ENCODE data around the gene SH2D1B. TPM values are rescaled to one million over a fixed set of nuclear protein-coding genes. Genes with fewer than 3 reads are reported as not detected.
A peak's percentile ranks its signal among the peaks of the same experiment; 100 is the strongest.

Gene SH2D1B
- total RNA-seq, 1 experiment from 2014 or later, result not detected

GRCh38 chr1:162381941-162382750, 29.8 kb downstream of the SH2D1B start:
- no peak for DNase-seq (ENCODE audit: low spot score)

- peak; percentile 94 for DNase-seq (ENCODE audit: low spot score)
Observed at GRCh38 chr1:162381383-162381782, 30.6 kb downstream of the SH2D1B start, which contains the start of gene C1orf226. Gene C1orf226 (plus strand): TSS chr1:162381728. CDS start chr1:162381902, 174 bp downstream.

GRCh38 chr1:162380061-162380846, 31.7 kb downstream of the SH2D1B start:
- DNase-seq (ENCODE audit: low spot score), result no peak

DNA sequence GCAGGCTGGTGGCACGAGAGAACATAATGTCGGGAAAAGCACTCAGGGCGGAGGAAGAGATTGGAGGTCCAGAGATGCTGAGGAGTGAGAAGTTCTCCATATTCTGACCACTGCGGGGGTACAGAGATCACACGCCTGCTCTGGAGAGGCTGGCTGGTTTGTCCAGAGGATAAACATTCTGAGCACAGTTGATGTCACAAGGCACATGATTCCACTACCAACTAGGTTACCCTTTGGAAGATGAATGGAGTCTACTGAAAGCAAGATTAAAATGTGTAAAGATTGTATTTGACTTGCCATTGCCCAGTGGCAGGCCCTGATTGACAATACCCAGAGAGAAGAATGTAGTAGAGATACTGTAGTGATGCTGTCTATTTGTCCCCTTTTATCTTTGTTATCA, 35.2 kb downstream of the SH2D1B start, which contains the start of gene SPATA46:
Gene SPATA46 (minus strand): TSS at position 164 of the 400 bp plus-strand sequence. CDS start 64 bp downstream, at position 100.
- DNase-seq (ENCODE audit: low spot score), result no peak

GRCh38 chr1:162375463-162375862, 36.5 kb downstream of the SH2D1B start:
- no peak for DNase-seq (ENCODE audit: low spot score)

DNA sequence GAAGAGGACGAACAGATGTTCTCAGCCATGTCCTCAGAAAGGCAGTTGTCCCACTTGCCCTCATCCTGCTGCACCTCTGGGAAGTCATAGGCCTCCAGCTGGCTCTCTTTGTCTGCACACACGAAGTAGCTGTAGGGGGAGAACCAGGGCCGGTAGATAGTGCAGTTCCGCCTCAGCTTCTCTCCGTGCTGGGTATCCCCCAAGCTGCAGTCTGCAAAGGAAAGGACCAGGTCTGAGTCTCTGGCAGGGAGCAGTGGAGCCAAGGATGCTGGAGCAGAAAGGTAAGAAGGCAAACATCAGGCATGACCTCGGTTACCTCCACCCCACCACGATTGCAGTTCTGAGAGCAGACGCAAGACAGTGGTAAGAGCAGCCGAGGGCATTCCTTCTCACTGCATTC, 37.5 kb downstream of the SH2D1B start:
- no peak for DNase-seq (ENCODE audit: low spot score)

GRCh38 chr1:162373541-162374260, 38.2 kb downstream of the SH2D1B start:
- DNase-seq (ENCODE audit: low spot score), result peak; percentile 67

DNA sequence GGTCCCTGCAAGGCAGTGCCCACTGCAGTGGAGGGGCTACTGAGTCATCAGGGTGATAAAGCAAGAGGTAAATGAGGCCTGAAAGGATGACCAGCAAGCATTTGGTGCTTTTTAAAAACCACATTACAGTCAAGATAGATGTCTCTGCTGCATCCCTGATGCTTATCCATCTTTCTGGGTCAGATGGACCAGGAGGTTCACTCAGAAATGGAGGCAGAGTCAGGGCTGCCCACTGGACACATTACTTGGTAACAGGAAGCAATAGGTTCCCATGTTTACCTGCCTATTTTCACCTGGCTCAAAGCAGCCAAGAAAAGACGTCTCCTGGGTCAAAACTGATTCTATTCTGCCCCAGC, 38.9 kb downstream of the SH2D1B start:
- no peak for DNase-seq (ENCODE audit: low spot score)

DNA sequence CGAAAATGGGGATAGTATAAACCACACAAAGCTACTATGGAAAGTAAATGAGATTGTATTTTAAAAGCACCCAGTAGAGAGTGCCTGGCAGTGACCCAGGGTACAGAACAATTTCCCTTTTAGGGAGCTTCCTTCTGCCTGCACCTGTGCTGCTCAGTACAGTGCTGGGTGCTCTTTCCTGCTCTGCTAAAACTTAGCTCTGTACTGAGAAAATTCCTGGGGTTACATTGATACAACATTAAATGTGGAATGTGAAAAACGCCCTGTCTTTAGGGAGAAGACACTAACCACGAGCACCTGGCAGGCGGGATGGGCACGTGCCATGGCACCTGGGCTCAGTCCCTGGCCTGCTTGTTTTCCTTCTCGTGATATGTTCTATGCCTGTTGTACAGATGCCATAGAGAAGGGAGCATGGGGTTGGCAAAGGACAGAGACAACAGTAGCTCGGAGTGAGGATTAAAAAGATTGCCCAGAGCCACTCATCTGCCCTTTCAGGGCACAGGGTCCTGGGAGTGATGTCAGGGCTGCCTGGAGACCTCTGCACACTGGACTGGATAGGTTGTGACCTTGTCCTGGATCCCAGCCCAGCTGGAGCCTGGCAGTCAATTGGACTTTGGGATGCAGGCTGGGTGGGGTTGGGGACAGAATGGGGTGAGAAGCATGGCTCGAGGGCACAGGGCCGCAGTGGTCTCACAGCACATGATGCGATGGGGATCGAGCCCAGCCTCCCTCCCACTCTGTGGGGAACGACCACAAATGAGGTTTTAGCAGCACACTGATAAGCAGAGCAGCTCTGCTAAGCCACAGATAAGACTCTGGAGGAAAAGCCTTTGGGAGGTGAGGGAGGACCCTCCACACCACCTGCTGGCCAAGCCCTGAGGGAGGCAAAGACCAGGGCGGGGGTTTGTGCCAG, 39.5 kb downstream of the SH2D1B start:
- no peak for DNase-seq (ENCODE audit: low spot score)

GRCh38 chr1:162371611-162372010, 40.3 kb downstream of the SH2D1B start:
- DNase-seq (ENCODE audit: low spot score), result no peak

DNA sequence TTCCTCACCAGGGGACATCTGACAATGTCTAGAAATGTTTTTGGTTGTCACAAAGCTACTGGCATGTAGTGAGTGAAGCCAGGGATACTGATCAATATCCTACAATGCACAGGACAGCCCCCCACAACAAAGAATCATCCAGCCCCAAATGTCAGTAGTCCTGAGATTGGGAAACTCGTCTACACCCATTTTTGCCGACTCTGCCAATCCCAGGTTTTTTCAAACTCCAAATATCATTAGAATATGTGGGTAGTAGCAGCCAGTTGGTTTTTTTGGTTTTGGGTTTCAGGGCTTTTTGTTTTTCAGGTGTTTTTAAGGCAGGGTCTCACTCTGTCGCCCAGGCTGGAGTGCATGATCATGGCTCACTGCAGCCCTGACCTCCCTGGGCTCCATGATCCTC, 41.2 kb downstream of the SH2D1B start:
- no peak for DNase-seq (ENCODE audit: low spot score)

DNA sequence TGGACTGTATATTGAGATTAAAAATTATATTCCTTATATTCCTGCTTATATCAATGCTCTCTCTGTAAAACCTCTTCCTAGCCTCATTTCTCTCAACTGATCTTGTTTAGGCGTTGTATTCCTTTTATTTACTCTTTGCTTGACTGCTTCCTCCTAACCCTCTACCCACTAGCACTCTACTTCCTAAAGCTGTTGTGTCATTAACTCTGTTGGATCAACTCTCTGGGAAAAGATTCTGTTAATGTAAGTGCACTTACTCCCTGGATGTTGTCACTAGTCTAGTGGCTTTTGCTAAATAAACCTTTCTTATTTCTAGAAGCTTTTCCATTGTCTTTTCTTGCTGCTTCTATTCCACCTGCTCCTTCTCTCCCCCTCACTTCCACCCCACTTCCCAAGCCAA, 41.8 kb downstream of the SH2D1B start:
- no peak for DNase-seq (ENCODE audit: low spot score)

GRCh38 chr1:162369571-162369970, 42.4 kb downstream of the SH2D1B start:
- no peak for DNase-seq (ENCODE audit: low spot score)

- no peak for DNase-seq (ENCODE audit: low spot score)
Observed at GRCh38 chr1:162368451-162368850, 43.5 kb downstream of the SH2D1B start.

DNA sequence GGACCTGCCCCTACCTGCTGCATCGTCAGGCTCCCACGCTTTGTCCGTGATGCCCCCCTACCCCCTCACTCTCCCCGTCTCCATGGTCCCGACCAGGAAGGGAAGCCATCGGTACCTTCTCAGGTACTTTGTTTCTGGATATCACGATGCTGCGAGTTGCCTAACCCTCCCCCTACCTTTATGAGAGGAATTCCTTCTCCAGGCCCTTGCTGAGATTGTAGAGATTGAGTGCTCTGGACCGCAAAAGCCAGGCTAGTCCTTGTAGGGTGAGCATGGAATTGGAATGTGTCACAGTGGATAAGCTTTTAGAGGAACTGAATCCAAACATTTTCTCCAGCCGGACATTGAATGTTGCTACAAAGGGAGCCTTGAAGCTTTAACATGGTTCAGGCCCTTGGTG, 44.2 kb downstream of the SH2D1B start:
- DNase-seq (ENCODE audit: low spot score), result no peak

DNA sequence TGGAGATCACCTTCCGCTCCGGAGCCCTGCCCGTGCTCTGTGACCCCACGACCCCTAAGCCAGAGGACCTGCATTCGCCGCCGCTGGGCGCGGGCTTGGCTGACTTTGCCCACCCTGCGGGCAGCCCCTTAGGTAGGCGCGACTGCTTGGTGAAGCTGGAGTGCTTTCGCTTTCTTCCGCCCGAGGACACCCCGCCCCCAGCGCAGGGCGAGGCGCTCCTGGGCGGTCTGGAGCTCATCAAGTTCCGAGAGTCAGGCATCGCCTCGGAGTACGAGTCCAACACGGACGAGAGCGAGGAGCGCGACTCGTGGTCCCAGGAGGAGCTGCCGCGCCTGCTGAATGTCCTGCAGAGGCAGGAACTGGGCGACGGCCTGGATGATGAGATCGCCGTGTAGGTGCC, 44.9 kb downstream of the SH2D1B start:
- no peak for DNase-seq (ENCODE audit: low spot score)

GRCh38 chr1:162366671-162367070, 45.3 kb downstream of the SH2D1B start:
- no peak for DNase-seq (ENCODE audit: low spot score)

GRCh38 chr1:162366149-162366548, 45.8 kb downstream of the SH2D1B start:
- DNase-seq (ENCODE audit: low spot score), result no peak

DNA sequence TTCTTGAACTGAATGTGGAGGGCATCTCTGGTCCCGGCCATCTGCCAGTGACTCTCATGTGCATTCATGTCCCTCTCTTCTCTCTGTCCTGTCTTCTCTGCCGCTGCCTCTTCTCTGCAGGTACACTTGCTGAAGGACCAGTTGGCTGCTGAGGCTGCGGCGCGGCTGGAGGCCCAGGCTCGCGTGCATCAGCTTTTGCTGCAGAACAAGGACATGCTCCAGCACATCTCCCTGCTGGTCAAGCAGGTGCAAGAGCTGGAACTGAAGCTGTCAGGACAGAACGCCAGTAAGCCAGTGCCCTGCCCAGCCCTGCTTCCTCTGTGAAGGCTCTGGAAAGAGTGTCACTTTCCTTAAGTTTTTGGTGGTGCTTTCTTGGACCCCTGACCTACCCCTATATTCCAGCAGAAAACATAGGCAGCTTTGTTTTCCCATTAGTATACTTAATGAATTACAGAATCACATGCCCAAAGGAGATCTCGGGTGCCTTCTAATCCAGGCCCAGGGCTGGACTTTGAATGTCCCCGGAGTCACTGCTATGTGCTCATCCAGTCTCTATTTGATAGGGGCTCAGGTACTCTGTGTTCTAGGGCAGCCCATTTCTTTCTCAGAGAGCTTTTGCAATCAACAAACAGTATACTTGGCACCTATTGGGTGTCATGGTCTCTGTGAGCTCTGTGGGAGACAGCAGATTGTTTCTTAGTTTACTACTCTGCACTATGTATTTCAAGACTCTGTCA, 46.5 kb downstream of the SH2D1B start:
- no peak for DNase-seq (ENCODE audit: low spot score)

- no peak for DNase-seq (ENCODE audit: low spot score)
Observed at GRCh38 chr1:162364498-162364897, 47.4 kb downstream of the SH2D1B start.

All from HT-29 (cell line).